ENCODE results near the gene RPS3.

DNA sequence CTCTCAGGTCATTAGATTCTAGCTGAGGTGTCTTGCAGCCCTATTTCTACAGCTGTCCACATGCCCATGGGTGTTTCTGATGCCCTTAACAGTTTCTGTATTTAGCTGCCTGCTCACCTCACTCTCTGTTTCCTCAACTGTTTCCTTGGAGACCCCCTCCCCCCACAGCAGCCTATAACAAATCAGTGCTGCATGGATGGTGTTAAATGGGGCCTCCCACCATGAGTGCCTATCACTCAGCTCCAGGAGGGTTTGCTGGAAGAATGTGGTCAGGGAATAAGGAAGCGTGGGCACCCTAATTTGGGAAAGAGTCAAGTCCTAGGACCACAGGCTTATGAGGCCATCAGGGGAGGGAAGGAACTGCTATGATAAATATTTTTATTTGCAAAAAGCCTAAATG lies 25.1 kb downstream of the RPS3 start:
- TF ChIP-seq POLR2A (IDR thresholded peaks at IDR 0.05; ENCODE audit: low read length), result no peak
- no peak for TF ChIP-seq EP300 (IDR thresholded peaks at IDR 0.05)
- TF ChIP-seq, protein P1, sequence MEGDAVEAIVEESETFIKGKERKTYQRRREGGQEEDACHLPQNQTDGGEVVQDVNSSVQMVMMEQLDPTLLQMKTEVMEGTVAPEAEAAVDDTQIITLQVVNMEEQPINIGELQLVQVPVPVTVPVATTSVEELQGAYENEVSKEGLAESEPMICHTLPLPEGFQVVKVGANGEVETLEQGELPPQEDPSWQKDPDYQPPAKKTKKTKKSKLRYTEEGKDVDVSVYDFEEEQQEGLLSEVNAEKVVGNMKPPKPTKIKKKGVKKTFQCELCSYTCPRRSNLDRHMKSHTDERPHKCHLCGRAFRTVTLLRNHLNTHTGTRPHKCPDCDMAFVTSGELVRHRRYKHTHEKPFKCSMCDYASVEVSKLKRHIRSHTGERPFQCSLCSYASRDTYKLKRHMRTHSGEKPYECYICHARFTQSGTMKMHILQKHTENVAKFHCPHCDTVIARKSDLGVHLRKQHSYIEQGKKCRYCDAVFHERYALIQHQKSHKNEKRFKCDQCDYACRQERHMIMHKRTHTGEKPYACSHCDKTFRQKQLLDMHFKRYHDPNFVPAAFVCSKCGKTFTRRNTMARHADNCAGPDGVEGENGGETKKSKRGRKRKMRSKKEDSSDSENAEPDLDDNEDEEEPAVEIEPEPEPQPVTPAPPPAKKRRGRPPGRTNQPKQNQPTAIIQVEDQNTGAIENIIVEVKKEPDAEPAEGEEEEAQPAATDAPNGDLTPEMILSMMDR (IDR thresholded peaks at IDR 0.05), result no peak
- TF ChIP-seq, protein P2, sequence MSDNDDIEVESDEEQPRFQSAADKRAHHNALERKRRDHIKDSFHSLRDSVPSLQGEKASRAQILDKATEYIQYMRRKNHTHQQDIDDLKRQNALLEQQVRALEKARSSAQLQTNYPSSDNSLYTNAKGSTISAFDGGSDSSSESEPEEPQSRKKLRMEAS (IDR thresholded peaks at IDR 0.05), result no peak
- no peak for TF ChIP-seq JUNB (IDR thresholded peaks at IDR 0.05)

All from A549 (cell line).